SK-N-SH treated with all-trans-retinoic acid at 6 μM for 48 hours (cell line): Measurements from ENCODE around the gene FTO.

Experiments
- ATAC-seq: fragments of 200-7000 bp; cut with Tn5 transposase; 3 replicates; pipeline ENCODE4 v1.9.1; 2020; ENCODE audit warnings: mild to moderate bottlenecking, moderate library complexity
- ARNTL ChIP-seq: fragments of 450-650 bp; formaldehyde crosslinking; IDR thresholded peaks from 2 replicates; pipeline ENCODE4 v1.5.0; 2020; ENCODE audit warnings: low read depth, mild to moderate bottlenecking, moderate library complexity, borderline replicate concordance
- BACH2 ChIP-seq: fragments of 250-450 bp; sonication (Bioruptor Pico); IDR thresholded peaks from 2 replicates; pipeline ENCODE4 v1.9.0; 2021; ENCODE audit warnings: mild to moderate bottlenecking, borderline replicate concordance
- CSDC2 ChIP-seq: fragments of 250-450 bp; sonication (Bioruptor Pico); IDR thresholded peaks from 2 replicates; pipeline ENCODE4 v1.5.0; 2020; ENCODE audit warnings: mild to moderate bottlenecking, moderate library complexity
- ESRRG ChIP-seq: fragments of 250-450 bp; sonication (Bioruptor Pico); IDR thresholded peaks from 2 replicates; pipeline ENCODE4 v1.6.1; 2021; ENCODE audit warnings: mild to moderate bottlenecking
- GLIS3 ChIP-seq: fragments of 250-450 bp; sonication (Bioruptor Pico); IDR thresholded peaks from 2 replicates; pipeline ENCODE4 v1.5.0; 2020; ENCODE audit warnings: mild to moderate bottlenecking, moderate library complexity
- ISL1 ChIP-seq: fragments of 250-450 bp; sonication (Bioruptor Pico); IDR thresholded peaks from 2 replicates; pipeline ENCODE4 v2.1.2; 2022; ENCODE audit warnings: mild to moderate bottlenecking, moderate library complexity
- OSR1 ChIP-seq: fragments of 250-450 bp; sonication (Bioruptor Pico); IDR thresholded peaks from 2 replicates; pipeline ENCODE4 v1.8.0; 2022; ENCODE audit warnings: moderate library complexity, mild to moderate bottlenecking, inconsistent platforms
- PPARA ChIP-seq: fragments of 250-450 bp; sonication (Bioruptor Pico); IDR thresholded peaks from 2 replicates; pipeline ENCODE4 v1.5.0; 2020; ENCODE audit warnings: mild to moderate bottlenecking, borderline replicate concordance
- RARB ChIP-seq: fragments of 250-450 bp; sonication (Bioruptor Pico); IDR thresholded peaks from 2 replicates; pipeline ENCODE4 v1.8.0; 2021; ENCODE audit warnings: mild to moderate bottlenecking, moderate library complexity
- SNAI2 ChIP-seq: fragments of 250-450 bp; sonication (Bioruptor Pico); IDR thresholded peaks from 2 replicates; pipeline ENCODE4 v1.5.0; 2020; ENCODE audit warnings: mild to moderate bottlenecking, moderate library complexity
- TCF4 ChIP-seq: fragments of 250-450 bp; sonication (Bioruptor Pico); IDR thresholded peaks from 2 replicates; pipeline ENCODE4 v1.8.0; 2021; ENCODE audit warnings: mild to moderate bottlenecking, moderate library complexity, borderline replicate concordance
- TOX ChIP-seq: fragments of 250-450 bp; sonication (Bioruptor Pico); IDR thresholded peaks from 2 replicates; pipeline ENCODE4 v1.8.0; 2021; ENCODE audit warnings: mild to moderate bottlenecking, moderate library complexity, borderline replicate concordance
- ZC3H10 ChIP-seq: fragments of 250-450 bp; sonication (Bioruptor Pico); IDR thresholded peaks from 2 replicates; pipeline ENCODE4 v1.5.1; 2021; ENCODE audit warnings: mild to moderate bottlenecking, moderate library complexity
- ZFP30 ChIP-seq: fragments of 450-650 bp; formaldehyde crosslinking; IDR thresholded peaks from 2 replicates; pipeline ENCODE4 v1.5.0; 2022; ENCODE audit warnings: mild to moderate bottlenecking, moderate library complexity
- ZNF565 ChIP-seq: fragments of 450-650 bp; formaldehyde crosslinking; conservative IDR thresholded peaks from 2 replicates; pipeline ENCODE4 v1.5.0; 2020; ENCODE audit warnings: low read depth, mild to moderate bottlenecking, moderate library complexity
- ZNF70 ChIP-seq: fragments of 450-650 bp; formaldehyde crosslinking; IDR thresholded peaks from 2 replicates; pipeline ENCODE4 v1.5.0; 2020; ENCODE audit warnings: mild to moderate bottlenecking, moderate library complexity
- ZNF8 ChIP-seq: fragments of 450-650 bp; formaldehyde crosslinking; IDR thresholded peaks from 2 replicates; pipeline ENCODE4 v1.5.0; 2020; ENCODE audit warnings: mild to moderate bottlenecking, moderate library complexity
- TF ChIP-seq, protein P1 (sequence below): fragments of 250-450 bp; sonication (Bioruptor Pico); IDR thresholded peaks from 2 replicates; pipeline ENCODE4 v1.8.0; 2021; ENCODE audit warnings: low read depth, mild to moderate bottlenecking, moderate library complexity, borderline replicate concordance
- TF ChIP-seq, protein P2 (sequence below): fragments of 250-450 bp; sonication (Bioruptor Pico); IDR thresholded peaks from 2 replicates; pipeline ENCODE4 v1.5.1; 2020; ENCODE audit warnings: low read depth, mild to moderate bottlenecking, moderate library complexity
- TF ChIP-seq, protein P3 (sequence below): fragments of 250-450 bp; sonication (Bioruptor Pico); IDR thresholded peaks from 2 replicates; pipeline ENCODE4 v1.5.1; 2021; ENCODE audit warnings: mild to moderate bottlenecking, moderate library complexity
- TF ChIP-seq, protein P4 (sequence below): fragments of 250-450 bp; sonication (Bioruptor Pico); IDR thresholded peaks from 2 replicates; pipeline ENCODE4 v1.5.0; 2020; ENCODE audit warnings: mild to moderate bottlenecking, moderate library complexity

FTO gene

DNA sequence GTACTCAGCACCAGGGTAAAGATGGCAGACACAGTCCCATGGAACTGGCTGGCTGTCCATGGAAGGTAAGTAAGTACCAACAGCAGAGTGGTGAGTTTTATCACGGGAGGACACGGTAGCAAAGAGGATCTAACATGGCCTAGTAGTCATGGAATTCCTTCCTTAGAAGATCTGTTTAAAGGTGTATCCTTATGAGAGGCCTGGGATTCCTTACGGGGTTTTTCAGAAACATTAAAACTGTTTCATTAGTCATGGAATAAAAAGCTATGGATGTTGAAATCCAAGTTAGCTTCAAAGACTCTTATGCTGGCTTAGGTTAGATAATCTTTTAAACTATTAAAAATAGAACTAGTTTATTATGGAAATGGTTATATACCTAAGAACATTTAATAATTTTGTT is 7.4 kb downstream of the FTO start (continued):
- no peak for TF ChIP-seq GLIS3
- TF ChIP-seq, protein P1, sequence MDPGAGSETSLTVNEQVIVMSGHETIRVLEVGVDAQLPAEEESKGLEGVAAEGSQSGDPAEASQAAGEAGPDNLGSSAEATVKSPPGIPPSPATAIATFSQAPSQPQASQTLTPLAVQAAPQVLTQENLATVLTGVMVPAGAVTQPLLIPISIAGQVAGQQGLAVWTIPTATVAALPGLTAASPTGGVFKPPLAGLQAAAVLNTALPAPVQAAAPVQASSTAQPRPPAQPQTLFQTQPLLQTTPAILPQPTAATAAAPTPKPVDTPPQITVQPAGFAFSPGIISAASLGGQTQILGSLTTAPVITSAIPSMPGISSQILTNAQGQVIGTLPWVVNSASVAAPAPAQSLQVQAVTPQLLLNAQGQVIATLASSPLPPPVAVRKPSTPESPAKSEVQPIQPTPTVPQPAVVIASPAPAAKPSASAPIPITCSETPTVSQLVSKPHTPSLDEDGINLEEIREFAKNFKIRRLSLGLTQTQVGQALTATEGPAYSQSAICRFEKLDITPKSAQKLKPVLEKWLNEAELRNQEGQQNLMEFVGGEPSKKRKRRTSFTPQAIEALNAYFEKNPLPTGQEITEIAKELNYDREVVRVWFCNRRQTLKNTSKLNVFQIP (CRISPR knock-in tag): no peak
- no peak for TF ChIP-seq CSDC2 (CRISPR knock-in tag)
- no peak for TF ChIP-seq ZNF565

DNA sequence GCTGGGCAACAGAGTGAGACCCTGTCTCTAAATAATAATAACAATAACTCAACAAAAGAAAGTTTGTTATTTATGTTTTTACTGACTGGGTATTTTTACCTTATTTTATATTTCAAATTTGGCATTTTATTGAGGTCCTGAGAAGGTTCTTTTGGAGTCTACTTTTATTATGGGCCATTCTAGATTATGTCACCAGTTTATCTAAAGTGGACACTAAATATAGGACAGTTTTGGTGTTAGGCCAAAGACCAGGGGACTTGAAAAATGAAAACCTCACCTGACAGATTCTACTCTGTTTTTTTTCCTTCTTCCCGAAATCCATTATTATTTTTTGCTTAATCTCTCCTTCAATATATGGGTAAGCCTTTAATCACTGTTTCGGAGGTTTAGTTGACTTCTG is 8.1 kb downstream of the FTO start:
- no peak for ATAC-seq
- TF ChIP-seq TCF4 (CRISPR knock-in tag) (no peak), OSR1 (CRISPR knock-in tag) (no peak), ISL1 (CRISPR knock-in tag) (no peak), ZFP30 (no peak), SNAI2 (CRISPR knock-in tag) (no peak), ARNTL (CRISPR knock-in tag) (no peak), PPARA (CRISPR knock-in tag) (no peak), ZNF565 (no peak), BACH2 (CRISPR knock-in tag) (no peak), RARB (no peak), ZC3H10 (no peak), GLIS3 (no peak)
- TF ChIP-seq, protein P1 (CRISPR knock-in tag): no peak
- TF ChIP-seq, protein P2, sequence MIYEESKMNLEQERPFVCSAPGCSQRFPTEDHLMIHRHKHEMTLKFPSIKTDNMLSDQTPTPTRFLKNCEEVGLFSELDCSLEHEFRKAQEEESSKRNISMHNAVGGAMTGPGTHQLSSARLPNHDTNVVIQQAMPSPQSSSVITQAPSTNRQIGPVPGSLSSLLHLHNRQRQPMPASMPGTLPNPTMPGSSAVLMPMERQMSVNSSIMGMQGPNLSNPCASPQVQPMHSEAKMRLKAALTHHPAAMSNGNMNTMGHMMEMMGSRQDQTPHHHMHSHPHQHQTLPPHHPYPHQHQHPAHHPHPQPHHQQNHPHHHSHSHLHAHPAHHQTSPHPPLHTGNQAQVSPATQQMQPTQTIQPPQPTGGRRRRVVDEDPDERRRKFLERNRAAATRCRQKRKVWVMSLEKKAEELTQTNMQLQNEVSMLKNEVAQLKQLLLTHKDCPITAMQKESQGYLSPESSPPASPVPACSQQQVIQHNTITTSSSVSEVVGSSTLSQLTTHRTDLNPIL: no peak
- TF ChIP-seq, protein P3, sequence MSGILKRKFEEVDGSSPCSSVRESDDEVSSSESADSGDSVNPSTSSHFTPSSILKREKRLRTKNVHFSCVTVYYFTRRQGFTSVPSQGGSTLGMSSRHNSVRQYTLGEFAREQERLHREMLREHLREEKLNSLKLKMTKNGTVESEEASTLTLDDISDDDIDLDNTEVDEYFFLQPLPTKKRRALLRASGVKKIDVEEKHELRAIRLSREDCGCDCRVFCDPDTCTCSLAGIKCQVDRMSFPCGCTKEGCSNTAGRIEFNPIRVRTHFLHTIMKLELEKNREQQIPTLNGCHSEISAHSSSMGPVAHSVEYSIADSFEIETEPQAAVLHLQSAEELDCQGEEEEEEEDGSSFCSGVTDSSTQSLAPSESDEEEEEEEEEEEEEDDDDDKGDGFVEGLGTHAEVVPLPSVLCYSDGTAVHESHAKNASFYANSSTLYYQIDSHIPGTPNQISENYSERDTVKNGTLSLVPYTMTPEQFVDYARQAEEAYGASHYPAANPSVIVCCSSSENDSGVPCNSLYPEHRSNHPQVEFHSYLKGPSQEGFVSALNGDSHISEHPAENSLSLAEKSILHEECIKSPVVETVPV: no peak

DNA sequence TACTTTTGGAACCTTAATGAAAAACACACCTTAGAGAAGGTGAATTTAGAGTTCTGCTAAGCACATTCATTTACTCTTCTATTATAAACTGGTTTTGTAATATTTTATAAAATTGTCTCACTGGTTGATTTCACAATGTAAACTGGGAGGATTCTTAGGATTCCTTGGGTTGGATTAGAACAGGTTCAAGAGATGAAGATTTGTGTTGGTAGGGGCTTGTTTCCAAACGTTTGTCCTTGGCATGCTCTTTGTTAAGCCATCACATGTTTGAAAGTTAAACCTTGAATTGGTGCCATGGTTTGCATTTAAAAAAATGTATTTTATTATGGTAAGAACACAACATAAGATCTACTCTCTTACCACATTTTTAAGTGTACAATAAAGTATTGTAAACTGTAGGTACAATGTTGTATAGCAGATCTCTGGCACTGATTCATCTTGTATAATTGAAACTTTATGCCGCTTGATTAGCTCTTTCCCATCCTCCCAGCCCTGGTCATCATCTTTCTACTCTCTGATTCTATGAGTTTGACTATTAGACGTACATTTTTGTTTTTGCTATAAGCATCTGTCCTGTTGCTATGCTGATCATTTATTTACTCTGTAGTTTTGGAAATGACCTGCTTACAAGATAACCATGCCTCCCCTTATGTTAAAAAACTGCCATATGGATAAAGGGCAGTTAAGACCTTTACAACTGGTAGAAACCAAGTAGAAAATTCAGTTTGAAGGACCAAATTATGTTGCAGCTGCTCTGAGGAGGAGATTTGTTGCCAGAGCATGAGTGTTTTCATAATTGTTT is 9.6 kb downstream of the FTO start:
- no peak for ATAC-seq
- no peak for TF ChIP-seq OSR1 (CRISPR knock-in tag)
- no peak for TF ChIP-seq RARB
- TF ChIP-seq ESRRG (CRISPR knock-in tag): no peak
- TF ChIP-seq GLIS3: no peak
- TF ChIP-seq, protein P1 (CRISPR knock-in tag): no peak
- TF ChIP-seq, protein P2: no peak
- TF ChIP-seq CSDC2 (CRISPR knock-in tag): no peak
- no peak for TF ChIP-seq ZNF70
- no peak for TF ChIP-seq TOX (CRISPR knock-in tag)
- TF ChIP-seq, protein P4, sequence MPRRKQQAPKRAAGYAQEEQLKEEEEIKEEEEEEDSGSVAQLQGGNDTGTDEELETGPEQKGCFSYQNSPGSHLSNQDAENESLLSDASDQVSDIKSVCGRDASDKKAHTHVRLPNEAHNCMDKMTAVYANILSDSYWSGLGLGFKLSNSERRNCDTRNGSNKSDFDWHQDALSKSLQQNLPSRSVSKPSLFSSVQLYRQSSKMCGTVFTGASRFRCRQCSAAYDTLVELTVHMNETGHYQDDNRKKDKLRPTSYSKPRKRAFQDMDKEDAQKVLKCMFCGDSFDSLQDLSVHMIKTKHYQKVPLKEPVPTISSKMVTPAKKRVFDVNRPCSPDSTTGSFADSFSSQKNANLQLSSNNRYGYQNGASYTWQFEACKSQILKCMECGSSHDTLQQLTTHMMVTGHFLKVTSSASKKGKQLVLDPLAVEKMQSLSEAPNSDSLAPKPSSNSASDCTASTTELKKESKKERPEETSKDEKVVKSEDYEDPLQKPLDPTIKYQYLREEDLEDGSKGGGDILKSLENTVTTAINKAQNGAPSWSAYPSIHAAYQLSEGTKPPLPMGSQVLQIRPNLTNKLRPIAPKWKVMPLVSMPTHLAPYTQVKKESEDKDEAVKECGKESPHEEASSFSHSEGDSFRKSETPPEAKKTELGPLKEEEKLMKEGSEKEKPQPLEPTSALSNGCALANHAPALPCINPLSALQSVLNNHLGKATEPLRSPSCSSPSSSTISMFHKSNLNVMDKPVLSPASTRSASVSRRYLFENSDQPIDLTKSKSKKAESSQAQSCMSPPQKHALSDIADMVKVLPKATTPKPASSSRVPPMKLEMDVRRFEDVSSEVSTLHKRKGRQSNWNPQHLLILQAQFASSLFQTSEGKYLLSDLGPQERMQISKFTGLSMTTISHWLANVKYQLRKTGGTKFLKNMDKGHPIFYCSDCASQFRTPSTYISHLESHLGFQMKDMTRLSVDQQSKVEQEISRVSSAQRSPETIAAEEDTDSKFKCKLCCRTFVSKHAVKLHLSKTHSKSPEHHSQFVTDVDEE: no peak
- TF ChIP-seq PPARA (CRISPR knock-in tag): no peak
- no peak for TF ChIP-seq ZNF8 (CRISPR knock-in tag)
